PFSK-1 (cell line): ENCODE results near the gene SVOPL.

Source experiments
- FOXP2 ChIP-seq: optimal IDR thresholded peaks from 2 replicates; pipeline ENCODE3; 2011; ENCODE audit warnings: borderline replicate concordance, control low read depth, inconsistent platforms; ENCODE audit not compliant: insufficient read depth; ENCODE audit errors: extremely low read length, extremely low read depth
- POLR2AphosphoS5 ChIP-seq: IDR thresholded peaks from 2 replicates; pipeline ENCODE4 v1.6.1; 2012; ENCODE audit warnings: low read depth, mild to moderate bottlenecking, control low read depth, low read length, moderate library complexity
- REST ChIP-seq, 2 experiments: IDR thresholded peaks; 2 replicates each; pipeline versions ENCODE4 v1.6.1 to v1.8.0; 2011 to 2012; ENCODE audit warnings: low read depth in 2 of 2, low read length in 2 of 2, control low read depth in 1 of 2, inconsistent platforms in 1 of 2, mild to moderate bottlenecking in 1 of 2, moderate library complexity in 1 of 2; ENCODE audit not compliant: insufficient read depth in 1 of 2
- SIN3A ChIP-seq: IDR thresholded peaks from 2 replicates; pipeline ENCODE4 v1.6.1; 2012; ENCODE audit warnings: mild to moderate bottlenecking, low read length, moderate library complexity, borderline replicate concordance; ENCODE audit not compliant: insufficient read depth
- TAF1 ChIP-seq: IDR thresholded peaks from 2 replicates; pipeline ENCODE4 v1.6.1; 2012; ENCODE audit warnings: low read length, control low read depth, borderline replicate concordance; ENCODE audit not compliant: insufficient read depth

The SVOPL gene

GRCh38 chr7:138606236-138606635 lies 94.9 kb downstream of the SVOPL start:
- TF ChIP-seq FOXP2: no peak
- no peak for TF ChIP-seq REST (IDR thresholded peaks at IDR 0.05; ENCODE audit: insufficient read depth in 1 of 2, low read depth in 2 of 2, low read length in 2 of 2)

GRCh38 chr7:138603549-138604318 lies 97.4 kb downstream of the SVOPL start:
- TF ChIP-seq TAF1: no peak
- no peak for TF ChIP-seq REST (IDR thresholded peaks at IDR 0.05; ENCODE audit: insufficient read depth in 1 of 2, low read depth in 2 of 2, low read length in 2 of 2)
- TF ChIP-seq POLR2AphosphoS5: no peak
- no peak for TF ChIP-seq SIN3A
- TF ChIP-seq FOXP2: no peak

- TF ChIP-seq TAF1 (no peak), POLR2AphosphoS5 (no peak), REST (IDR thresholded peaks at IDR 0.05; ENCODE audit: insufficient read depth in 1 of 2, low read depth in 2 of 2, low read length in 2 of 2) (no peak), SIN3A (no peak), FOXP2 (no peak)
Measured at GRCh38 chr7:138602451-138602850, 98.7 kb downstream of the SVOPL start.

GRCh38 chr7:138595454-138595853 lies 105.7 kb downstream of the SVOPL start:
- no peak for TF ChIP-seq POLR2AphosphoS5
- no peak for TF ChIP-seq TAF1
- TF ChIP-seq SIN3A: no peak
- no peak for TF ChIP-seq REST (IDR thresholded peaks at IDR 0.05; ENCODE audit: insufficient read depth in 1 of 2, low read depth in 2 of 2, low read length in 2 of 2)
- TF ChIP-seq FOXP2: no peak

GRCh38 chr7:138590154-138590553 lies 111.0 kb downstream of the SVOPL start:
- TF ChIP-seq REST (IDR thresholded peaks at IDR 0.05; ENCODE audit: insufficient read depth in 1 of 2, low read depth in 2 of 2, low read length in 2 of 2) (no peak), POLR2AphosphoS5 (no peak), FOXP2 (no peak), SIN3A (no peak)
